Neuronal stem cell (in vitro differentiated cells): ENCODE data around the gene SENP8.

ENCODE experiments used
- DNase-seq: peaks from one replicate; pipeline ENCODE4 v3.0.0-alpha.2; 2013; ENCODE audit warnings: low spot score
- H2AFZ ChIP-seq: one replicate; pipeline ENCODE4 v1.6.1; 2013; ENCODE audit warnings: mild to moderate bottlenecking, low read length, inconsistent platforms
- H2AK5ac ChIP-seq: 2 replicates; pipeline ENCODE4 v1.6.1; 2013; ENCODE audit warnings: low read depth, mild to moderate bottlenecking, inconsistent platforms, low read length, moderate library complexity, mixed read lengths
- H2BK120ac ChIP-seq: 2 replicates; pipeline ENCODE4 v1.6.1; 2013; ENCODE audit warnings: low read depth, mild to moderate bottlenecking, inconsistent platforms, low read length, moderate library complexity, mixed read lengths
- H2BK12ac ChIP-seq: one replicate; pipeline ENCODE4 v1.6.1; 2013; ENCODE audit warnings: low read length, inconsistent platforms
- H2BK15ac ChIP-seq: 2 replicates; pipeline ENCODE4 v1.6.1; 2013; ENCODE audit warnings: mild to moderate bottlenecking, low read length, inconsistent platforms, mixed read lengths
- H2BK5ac ChIP-seq: one replicate; pipeline ENCODE4 v1.6.1; 2013; ENCODE audit warnings: inconsistent platforms, mild to moderate bottlenecking, low read length, moderate library complexity
- H3K14ac ChIP-seq: one replicate; pipeline ENCODE4 v1.6.1; 2013; ENCODE audit warnings: low read length, inconsistent platforms
- H3K18ac ChIP-seq: 2 replicates; pipeline ENCODE4 v1.6.1; 2013; ENCODE audit warnings: low read length, inconsistent platforms
- H3K23ac ChIP-seq: 2 replicates; pipeline ENCODE4 v1.6.1; 2013; ENCODE audit warnings: low read depth, mild to moderate bottlenecking, mixed read lengths, low read length, inconsistent platforms; ENCODE audit not compliant: poor library complexity
- H3K27ac ChIP-seq: replicated peaks from 3 replicates; pipeline ENCODE4 v1.5.1; 2013; ENCODE audit warnings: low read length, inconsistent platforms
- H3K27me3 ChIP-seq, 3 experiments: 2 replicates each; pipeline ENCODE4 v1.6.1; 2013; ENCODE audit warnings: low read length in 3 of 3, mild to moderate bottlenecking in 2 of 3, inconsistent platforms in 1 of 3, low read depth in 1 of 3, mixed read lengths in 1 of 3, moderate library complexity in 1 of 3; ENCODE audit not compliant: control insufficient read depth in 3 of 3, insufficient read depth in 3 of 3
- H3K36me3 ChIP-seq, 2 donors: replicated peaks in 1 of 2; 2 replicates each; pipeline ENCODE4 v1.6.1; 2013; ENCODE audit warnings: low read length in 2 of 2; ENCODE audit not compliant: control insufficient read depth in 2 of 2, insufficient read depth in 2 of 2
- H3K4ac ChIP-seq: 2 replicates; pipeline ENCODE4 v1.6.1; 2013; ENCODE audit warnings: inconsistent platforms, mild to moderate bottlenecking, low read length, moderate library complexity
- H3K4me1 ChIP-seq, 2 donors: 1 replicate in 1 of 2; 2 replicates in 1 of 2; pipeline ENCODE4 v1.6.1; 2013; ENCODE audit warnings: low read length in 2 of 2, low read depth in 1 of 2; ENCODE audit not compliant: control insufficient read depth in 2 of 2, insufficient read depth in 1 of 2
- H3K4me2 ChIP-seq: one replicate; pipeline ENCODE4 v1.6.1; 2013; ENCODE audit warnings: mild to moderate bottlenecking, low read length, inconsistent platforms; ENCODE audit not compliant: insufficient read depth, poor library complexity, severe bottlenecking
- H3K4me3 ChIP-seq, 2 donors: 2 replicates each; pipeline ENCODE4 v1.5.1; 2013; ENCODE audit warnings: low read length in 2 of 2, mild to moderate bottlenecking in 2 of 2, inconsistent platforms in 1 of 2, moderate library complexity in 1 of 2
- H3K79me1 ChIP-seq: one replicate; pipeline ENCODE4 v1.6.1; 2013; ENCODE audit warnings: low read depth, mild to moderate bottlenecking, inconsistent platforms, low read length, moderate library complexity
- H3K9ac ChIP-seq: one replicate; pipeline ENCODE4 v1.6.1; 2013; ENCODE audit warnings: mild to moderate bottlenecking, low read depth, low read length, inconsistent platforms; ENCODE audit not compliant: poor library complexity
- H3K9me3 ChIP-seq, 2 donors: replicated peaks in 1 of 2; 2 replicates each; pipeline versions ENCODE3 to v1.6.1; 2013; ENCODE audit warnings: low read length in 2 of 2, mild to moderate bottlenecking in 2 of 2, inconsistent platforms in 1 of 2, low read depth in 1 of 2, mixed read lengths in 1 of 2, moderate library complexity in 1 of 2; ENCODE audit not compliant: control insufficient read depth in 2 of 2, insufficient read depth in 1 of 2
- H4K8ac ChIP-seq: one replicate; pipeline ENCODE4 v1.6.1; 2013; ENCODE audit warnings: low read depth, mild to moderate bottlenecking, inconsistent platforms, low read length, moderate library complexity
- H4K91ac ChIP-seq: one replicate; pipeline ENCODE4 v1.6.1; 2013; ENCODE audit warnings: low read length, low read depth, mild to moderate bottlenecking, inconsistent platforms; ENCODE audit not compliant: poor library complexity
- WGBS, 2 donors: extraction: QIAGEN DNeasy Blood & Tissue Kit; methylation state at CpG; one replicate each; pipeline ENCODE4 v1.1.7; 2013; ENCODE audit warnings: missing lambda C conversion rate in 2 of 2, mixed read lengths in 1 of 2; ENCODE audit not compliant: insufficient read length in 2 of 2, insufficient replicate concordance in 1 of 2; ENCODE audit errors: extremely low coverage in 2 of 2; 5-methylcytosine and 5-hydroxymethylcytosine counted together

Gene SENP8

DNA sequence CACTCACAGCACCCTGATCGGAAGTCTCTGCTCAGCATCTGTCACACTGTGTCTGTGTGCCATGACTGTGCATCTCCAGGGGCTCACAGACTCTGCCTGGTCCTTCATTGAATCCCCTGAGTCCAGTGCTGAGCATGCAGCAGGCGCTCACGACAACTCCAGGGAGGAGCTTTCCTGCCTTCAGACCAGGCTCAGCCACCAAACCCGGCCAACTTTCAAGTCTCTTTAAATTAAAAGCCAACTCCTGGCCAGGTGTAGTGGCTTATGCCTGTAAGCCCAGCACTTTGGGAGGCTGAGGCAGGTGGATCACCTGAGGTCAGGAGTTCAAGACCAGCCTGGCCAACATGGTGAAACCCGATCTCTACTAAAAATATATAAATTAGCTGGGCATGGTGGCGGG is 55.2 kb downstream of the SENP8 start:
- Histone ChIP-seq H2BK15ac (no peak overlapping the region), H2BK120ac (no peak overlapping the region), H2BK5ac (no peak overlapping the region), H3K27ac (no peak overlapping the region), H3K18ac (no peak overlapping the region), H3K27me3 (peaks cover 0 to 39% (median 0%) of the 10 kb centered on the region in 3 experiments), H4K8ac (no peak overlapping the region), H3K23ac (no peak overlapping the region), H3K14ac (no peak overlapping the region), H4K91ac (no peak overlapping the region), H2AK5ac (no peak overlapping the region), H3K79me1 (no peaks in the 10 kb centered on the region), H3K4me3 (no peak overlapping the region), H3K9me3 (no peaks in the 10 kb centered on the region), H3K36me3 (no peaks in the 10 kb centered on the region), H3K9ac (no peak overlapping the region), H3K4ac (no peak overlapping the region), H2AFZ (no peak overlapping the region), H3K4me1 (peaks cover 0 to 4% of the 10 kb centered on the region in 2 donors), H2BK12ac (no peak overlapping the region), H3K4me2 (no peak overlapping the region)
- no CpG with 5 or more reads among the region's 6 CpGs for WGBS, 2 donors
- no peak for DNase-seq

DNA sequence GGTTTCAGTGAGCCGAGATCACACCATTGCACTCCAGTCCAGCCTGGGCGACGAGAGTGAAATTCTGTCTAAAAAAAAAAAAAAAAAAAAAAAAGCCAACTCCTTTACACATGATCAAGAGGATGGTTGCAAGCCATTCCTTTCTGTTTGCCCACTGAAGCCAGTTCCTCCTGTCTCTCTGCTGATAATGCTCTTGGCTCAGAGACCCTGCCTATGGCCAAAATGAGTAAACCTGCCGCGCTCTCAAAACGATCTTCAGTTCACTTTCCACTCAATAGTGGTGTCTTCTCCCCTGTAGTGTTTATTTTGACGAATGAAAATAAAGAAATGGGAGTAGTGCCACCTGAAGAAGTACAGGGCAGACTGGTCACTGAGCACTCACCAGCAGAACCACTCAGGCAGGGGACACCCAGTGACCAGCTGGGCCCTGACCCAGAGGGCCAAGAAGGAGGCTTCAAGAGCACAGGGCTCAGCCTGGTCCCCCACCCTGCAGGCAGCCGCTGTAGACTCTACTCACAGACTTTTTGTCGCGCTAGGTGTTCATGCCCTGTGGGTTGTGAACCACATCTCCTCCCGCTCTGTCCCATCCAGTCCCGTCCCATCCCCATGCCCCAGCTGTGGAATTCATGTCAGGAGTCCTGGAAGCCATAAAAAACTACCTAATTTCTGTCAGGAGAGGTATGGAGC is 55.8 kb downstream of the SENP8 start:
- no peak for DNase-seq
- Histone ChIP-seq H2AK5ac (no peak overlapping the region), H2AFZ (no peak overlapping the region)

DNA sequence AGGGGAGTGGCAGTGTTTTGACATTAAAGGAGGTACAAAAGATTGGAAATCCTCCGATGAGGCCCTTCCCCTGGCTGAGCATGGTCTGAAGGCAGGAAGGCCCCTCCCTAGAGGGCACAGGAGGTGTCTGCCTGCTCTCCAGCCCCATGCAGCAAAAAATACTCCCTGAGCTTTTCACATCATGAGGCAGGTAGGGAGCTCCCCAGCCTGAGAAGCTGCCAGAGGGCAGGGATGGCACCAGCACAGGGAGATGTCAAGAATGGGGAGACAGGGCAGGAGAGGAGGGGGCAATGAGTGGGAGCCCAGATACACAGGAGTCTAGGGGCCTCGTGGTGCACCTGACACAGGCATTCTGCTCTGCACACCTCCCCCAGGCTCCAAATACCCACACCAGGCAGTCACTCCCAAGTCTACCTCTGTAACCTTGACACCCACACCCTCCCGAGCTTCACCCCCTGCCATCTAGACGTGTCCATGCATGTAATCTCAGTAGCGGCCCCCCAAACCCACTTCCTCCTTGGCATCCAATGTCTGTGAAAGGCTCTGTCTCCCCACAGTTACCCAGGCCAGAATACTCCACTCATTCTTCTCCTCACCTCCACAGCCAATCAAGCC is 56.5 kb downstream of the SENP8 start:
- Histone ChIP-seq H3K4me1 (peaks cover 6 to 8% of the 10 kb centered on the region in 2 donors), H3K9ac (no peak overlapping the region), H3K36me3 (no peaks in the 10 kb centered on the region), H3K4me2 (no peak overlapping the region), H3K4me3 (no peak overlapping the region), H2BK5ac (no peak overlapping the region), H3K9me3 (no peaks in the 10 kb centered on the region), H2BK12ac (no peak overlapping the region), H3K18ac (peak overlapping the region; percentile 53), H2AFZ (no peak overlapping the region), H3K14ac (peak overlapping the region; percentile 23), H3K23ac (no peak overlapping the region), H3K79me1 (no peaks in the 10 kb centered on the region), H3K27ac (no peak overlapping the region), H4K8ac (no peak overlapping the region), H2AK5ac (peak overlapping the region; percentile 83), H3K4ac (no peak overlapping the region), H4K91ac (peak overlapping the region; percentile 81), H2BK120ac (no peak overlapping the region), H2BK15ac (no peak overlapping the region), H3K27me3 (peaks cover 0 to 39% (median 0%) of the 10 kb centered on the region in 3 experiments)
- no peak for DNase-seq
- WGBS, 2 donors, result no CpG with 5 or more reads among the region's 5 CpGs

More for the DNA sequence above, 55.8 kb downstream of the SENP8 start:
- H2BK120ac ChIP-seq, result no peak overlapping the region
- peak overlapping the region; percentile 42 for H3K18ac ChIP-seq
- H3K4me3 ChIP-seq, result no peak overlapping the region
- no peak overlapping the region for H3K4ac ChIP-seq
- WGBS, 2 donors, result no CpG with 5 or more reads among the region's 12 CpGs
- no peaks in the 10 kb centered on the region for H3K79me1 ChIP-seq
- no peak overlapping the region for H3K4me2 ChIP-seq
- no peaks in the 10 kb centered on the region for H3K36me3 ChIP-seq
- H3K27me3 ChIP-seq, result peaks cover 0 to 39% (median 0%) of the 10 kb centered on the region in 3 experiments
- H3K4me1 ChIP-seq, result peaks cover 1 to 2% of the 10 kb centered on the region in 2 donors
- no peaks in the 10 kb centered on the region for H3K9me3 ChIP-seq
- H4K91ac ChIP-seq, result no peak overlapping the region
- no peak overlapping the region for H2BK5ac ChIP-seq
- H3K23ac ChIP-seq, result no peak overlapping the region
- H3K27ac ChIP-seq, result no peak overlapping the region
- H3K9ac ChIP-seq, result no peak overlapping the region
- no peak overlapping the region for H2BK15ac ChIP-seq
- no peak overlapping the region for H4K8ac ChIP-seq
- H2BK12ac ChIP-seq, result no peak overlapping the region
- no peak overlapping the region for H3K14ac ChIP-seq

DNA sequence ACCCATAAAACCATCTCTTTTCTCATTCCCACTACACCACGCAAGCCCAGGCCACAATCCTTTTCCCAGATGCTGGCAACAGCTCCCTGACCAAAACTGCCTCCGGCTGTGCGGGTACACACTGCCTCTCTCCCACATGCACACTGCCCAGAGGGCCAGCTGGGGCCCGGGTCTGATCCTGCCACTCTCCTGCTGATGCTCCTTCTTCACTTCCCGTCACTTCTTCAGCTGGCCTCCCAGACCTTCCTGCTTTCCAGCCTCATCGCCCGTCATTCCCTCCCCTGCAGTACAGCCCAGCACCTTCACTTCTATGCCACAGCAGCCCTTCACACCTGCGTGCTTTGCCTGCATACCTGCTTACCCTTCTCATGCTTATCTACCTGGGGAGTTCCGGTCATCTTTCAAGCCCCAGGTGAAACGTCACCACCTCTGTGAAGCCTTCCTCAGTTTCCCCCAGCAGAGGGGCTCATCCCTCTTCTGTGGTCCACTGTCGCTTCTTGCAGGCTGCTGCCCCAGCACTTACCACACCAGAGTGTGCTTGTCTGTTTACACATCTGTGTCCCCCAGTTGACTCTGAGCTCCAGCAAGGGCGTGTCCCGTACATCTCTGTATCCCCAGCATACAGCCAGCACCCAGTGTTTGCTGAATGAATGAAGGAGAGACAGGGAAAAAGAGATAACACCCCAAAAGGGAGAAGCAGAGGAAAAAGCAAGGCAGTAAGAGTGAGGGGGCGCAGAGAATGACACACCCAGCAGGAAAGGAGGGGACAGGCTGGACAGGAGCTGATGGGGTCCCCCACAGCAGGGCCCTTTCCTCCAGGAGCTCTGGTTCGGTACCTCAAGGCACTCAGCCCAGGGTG is 57.2 kb downstream of the SENP8 start:
- peaks cover 0 to 39% (median 0%) of the 10 kb centered on the region in 3 experiments for H3K27me3 ChIP-seq
- H4K91ac ChIP-seq, result peak overlapping the region; percentile 81
- peak overlapping the region; percentile 72 for H3K18ac ChIP-seq
- H3K23ac ChIP-seq, result peak overlapping the region; percentile 67
- no peak overlapping the region for H2BK5ac ChIP-seq
- H3K79me1 ChIP-seq, result no peaks in the 10 kb centered on the region
- no peak overlapping the region for H3K14ac ChIP-seq
- H2AFZ ChIP-seq, result no peak overlapping the region
- no peaks in the 10 kb centered on the region for H3K36me3 ChIP-seq
- no peak overlapping the region for H3K27ac ChIP-seq
- H2BK15ac ChIP-seq, result peak overlapping the region; percentile 7
- H4K8ac ChIP-seq, result no peak overlapping the region
- H2BK12ac ChIP-seq, result no peak overlapping the region
- no peak overlapping the region for H3K4ac ChIP-seq
- no peak for DNase-seq
- H3K9me3 ChIP-seq, result no peaks in the 10 kb centered on the region
- H3K4me1 ChIP-seq, result peaks cover 13 to 15% of the 10 kb centered on the region in 2 donors
- no peak overlapping the region for H3K4me3 ChIP-seq
- WGBS, 2 donors, result no CpG with 5 or more reads among the region's 15 CpGs
- no peak overlapping the region for H3K9ac ChIP-seq
- H3K4me2 ChIP-seq, result no peak overlapping the region
- H2AK5ac ChIP-seq, result peak overlapping the region; percentile 49
- H2BK120ac ChIP-seq, result no peak overlapping the region
